Measurements from ENCODE around the gene LILRB4. TPM values are rescaled to one million over a fixed set of nuclear protein-coding genes. Genes with fewer than 3 reads are reported as not detected.
"Not testable (repeated sequence)": the region's sequence is repeated elsewhere in the genome, so short reads cannot be mapped to it uniquely, and the experiment has no call there.

LILRB4 gene
- total RNA-seq, 1 donor: 16.7 TPM

DNA sequence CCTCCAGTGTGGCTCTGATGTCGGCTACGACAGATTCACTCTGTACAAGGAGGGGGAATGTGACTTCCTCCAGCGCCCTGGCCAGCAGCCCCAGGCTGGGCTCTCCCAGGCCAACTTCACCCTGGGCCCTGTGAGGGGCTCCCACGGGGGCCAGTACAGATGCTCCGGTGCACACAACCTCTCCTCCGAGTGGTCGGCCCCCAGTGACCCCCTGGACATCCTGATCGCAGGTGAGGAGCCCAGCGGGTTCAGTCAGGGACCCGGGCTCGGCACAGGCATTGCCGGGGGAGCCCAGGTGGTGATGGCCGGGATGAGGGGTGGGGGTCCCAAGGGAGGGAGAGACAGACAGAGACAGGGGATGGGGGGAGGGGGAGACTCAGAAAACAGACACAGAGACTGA, 34.9 kb downstream of the LILRB4 start:
- H3K27me3 ChIP-seq (ENCODE audit: insufficient read depth, low read length); H3K9me3 ChIP-seq (ENCODE audit: low read depth, low read length); H3K4me3 ChIP-seq (ENCODE audit: low read length): not testable (repeated sequence)
- H3K4me1 ChIP-seq (ENCODE audit: insufficient read depth, low read length): peaks cover 27% of the 10 kb centered on the region

DNA sequence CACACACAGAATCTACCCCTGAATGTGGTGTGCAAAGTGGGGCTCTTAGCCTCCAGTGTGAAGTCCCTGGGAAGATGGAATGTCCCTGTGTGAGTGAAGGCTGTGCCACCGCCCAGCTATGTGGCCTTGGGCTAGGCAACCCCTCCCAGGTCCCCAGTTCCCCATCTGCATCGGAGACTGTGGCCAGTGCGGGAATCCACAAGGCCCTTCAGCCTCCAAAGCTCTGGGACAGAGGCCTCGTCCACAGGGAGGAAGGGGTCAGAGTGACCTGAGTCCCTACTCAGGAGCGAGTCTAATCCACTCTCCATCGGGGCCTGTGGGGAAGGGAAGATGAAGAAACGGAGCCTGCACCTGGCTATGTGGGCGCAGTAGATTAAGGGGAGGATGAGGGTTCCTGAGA, 42.1 kb downstream of the LILRB4 start:
- Histone ChIP-seq H3K4me1 (ENCODE audit: insufficient read depth, low read length) (peaks cover 13% of the 10 kb centered on the region), H3K4me3 (ENCODE audit: low read length) (no peak overlapping the region), H3K27me3 (ENCODE audit: insufficient read depth, low read length) (peaks cover 4% of the 10 kb centered on the region), H3K9me3 (ENCODE audit: low read depth, low read length) (no peaks in the 10 kb centered on the region)

DNA sequence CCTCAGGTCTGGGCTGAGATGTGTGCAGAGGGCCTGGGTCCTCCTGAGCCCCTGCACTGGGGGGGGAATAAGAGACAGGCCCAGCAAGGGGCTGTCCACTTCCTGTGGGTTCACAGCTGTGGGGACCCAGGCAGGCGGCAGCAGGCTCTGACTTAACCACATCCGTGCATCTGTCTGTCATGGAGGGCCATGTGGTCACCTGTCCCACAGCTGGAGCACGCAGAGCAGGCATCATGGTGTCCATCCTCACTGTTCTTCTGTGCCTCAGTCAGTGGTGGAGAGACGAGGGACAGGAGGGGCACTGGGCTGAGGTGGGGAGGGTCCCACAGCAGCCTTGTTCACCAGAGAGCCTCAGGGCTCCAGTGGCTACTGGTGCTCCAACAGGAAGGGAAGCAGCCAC, 45.2 kb downstream of the LILRB4 start:
- H3K9me3 ChIP-seq (ENCODE audit: low read depth, low read length): no peaks in the 10 kb centered on the region
- H3K4me1 ChIP-seq (ENCODE audit: insufficient read depth, low read length): peaks cover 13% of the 10 kb centered on the region
- H3K27me3 ChIP-seq (ENCODE audit: insufficient read depth, low read length): peaks cover 4% of the 10 kb centered on the region
- no peak overlapping the region for H3K4me3 ChIP-seq (ENCODE audit: low read length)

DNA sequence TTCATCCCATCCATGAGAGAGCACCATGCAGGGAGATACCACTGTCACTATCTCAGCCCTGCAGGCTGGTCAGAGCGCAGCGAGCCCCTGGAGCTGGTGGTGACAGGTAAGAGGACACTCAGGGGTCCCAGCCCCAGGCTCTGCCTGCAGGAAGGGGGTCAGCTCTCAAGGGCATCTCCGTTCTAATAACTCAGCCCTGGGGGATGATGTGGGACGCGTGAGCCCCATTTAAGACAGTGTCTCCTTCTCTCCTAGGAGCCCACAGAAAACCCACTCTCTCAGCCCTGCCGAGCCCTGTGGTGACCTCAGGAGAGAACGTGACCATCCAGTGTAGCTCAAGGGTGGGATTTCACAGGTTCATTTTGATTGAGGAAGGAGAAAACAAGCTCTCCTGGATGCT, 46.0 kb downstream of the LILRB4 start:
- H3K4me1 ChIP-seq (ENCODE audit: insufficient read depth, low read length): peaks cover 13% of the 10 kb centered on the region
- no peaks in the 10 kb centered on the region for H3K27me3 ChIP-seq (ENCODE audit: insufficient read depth, low read length)
- H3K4me3 ChIP-seq (ENCODE audit: low read length): no peak overlapping the region
- H3K9me3 ChIP-seq (ENCODE audit: low read depth, low read length): no peaks in the 10 kb centered on the region

DNA sequence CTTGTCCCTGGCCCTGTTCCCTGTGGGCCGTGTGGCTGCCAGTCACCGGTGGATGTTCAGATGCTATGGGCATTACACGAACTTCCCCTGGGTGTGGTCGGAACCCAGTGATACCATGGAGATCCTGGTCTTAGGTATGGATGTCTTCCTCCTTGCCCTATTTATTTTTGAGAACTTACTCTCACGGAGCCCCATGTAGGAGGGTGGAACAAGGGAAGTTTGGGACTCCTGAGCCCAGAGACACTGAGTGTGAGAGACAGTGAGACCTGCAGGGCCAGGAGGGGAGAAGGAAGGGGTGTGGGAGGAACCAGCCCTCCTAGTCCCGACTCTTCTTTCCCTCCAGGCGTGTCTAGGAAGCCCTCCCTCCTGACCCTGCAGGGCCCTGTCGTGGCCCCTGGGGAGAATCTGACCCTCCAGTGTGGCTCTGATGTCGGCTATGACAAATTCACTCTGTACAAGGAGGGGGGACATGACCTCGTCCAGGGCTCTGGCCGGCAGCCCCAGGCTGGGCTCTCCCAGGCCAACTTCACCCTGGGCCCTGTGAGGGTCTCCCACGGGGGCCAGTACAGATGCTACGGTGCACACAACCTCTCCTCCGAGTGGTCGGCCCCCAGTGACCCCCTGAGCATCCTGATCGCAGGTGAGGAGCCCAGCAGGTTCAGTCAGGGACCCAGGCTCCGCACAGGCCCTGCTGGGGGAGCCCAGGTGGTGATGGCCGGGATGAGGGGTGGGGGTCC, 46.6 kb downstream of the LILRB4 start:
- H3K9me3 ChIP-seq (ENCODE audit: low read depth, low read length): no peaks in the 10 kb centered on the region
- no peak overlapping the region for H3K4me3 ChIP-seq (ENCODE audit: low read length)
- no peaks in the 10 kb centered on the region for H3K27me3 ChIP-seq (ENCODE audit: insufficient read depth, low read length)
- H3K4me1 ChIP-seq (ENCODE audit: insufficient read depth, low read length): peaks cover 13% of the 10 kb centered on the region

DNA sequence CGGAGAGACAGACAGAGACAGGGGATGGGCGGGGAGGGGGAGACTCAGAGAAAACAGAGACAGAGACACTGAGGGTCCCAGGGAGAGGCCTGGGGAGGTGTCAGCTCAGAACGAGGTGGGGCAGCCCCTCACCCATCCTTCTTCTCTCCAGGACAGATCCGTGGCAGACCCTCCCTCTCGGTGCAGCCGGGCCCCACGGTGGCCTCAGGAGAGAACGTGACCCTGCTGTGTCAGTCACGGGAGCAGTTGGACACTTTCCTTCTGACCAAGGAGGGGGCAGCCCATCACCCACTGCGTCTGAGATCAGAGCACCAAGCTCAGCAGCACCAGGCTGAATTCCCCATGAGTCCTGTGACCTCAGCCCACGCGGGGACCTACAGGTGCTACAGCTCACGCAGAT, 47.2 kb downstream of the LILRB4 start:
- not testable (repeated sequence) for H3K4me3 ChIP-seq (ENCODE audit: low read length); H3K9me3 ChIP-seq (ENCODE audit: low read depth, low read length); H3K27me3 ChIP-seq (ENCODE audit: insufficient read depth, low read length)
- H3K4me1 ChIP-seq (ENCODE audit: insufficient read depth, low read length): peaks cover 13% of the 10 kb centered on the region

Other genes starting within 250 kb of the LILRB4 start
- 0.31 TPM for gene TTYH1, start 247.5 kb upstream of the LILRB4 start, total RNA-seq
- 123 TPM for gene LENG8, start 213.8 kb upstream of the LILRB4 start, total RNA-seq
- 3.3 TPM for gene LENG9, start 199.2 kb upstream of the LILRB4 start, total RNA-seq
- not detected for gene CDC42EP5, start 189.7 kb upstream of the LILRB4 start, total RNA-seq
- gene LAIR2, start 160.2 kb upstream of the LILRB4 start, total RNA-seq: 2.8 TPM
- 41.5 TPM for gene LILRA2, start 89.2 kb upstream of the LILRB4 start, total RNA-seq
- 18.5 TPM for gene LILRA1, start 69.4 kb upstream of the LILRB4 start, total RNA-seq
- gene LILRB1, start 32.5 kb upstream of the LILRB4 start, total RNA-seq: 13.6 TPM
- gene KIR3DL3, start 61.5 kb downstream of the LILRB4 start, total RNA-seq: not detected
- 0.84 TPM for gene KIR2DL3, start 75.5 kb downstream of the LILRB4 start, total RNA-seq
- gene KIR2DL1, start 106.8 kb downstream of the LILRB4 start, total RNA-seq: 1.2 TPM
- 0.31 TPM for gene KIR2DL4, start 140.6 kb downstream of the LILRB4 start, total RNA-seq
- gene KIR3DL1, start 153.5 kb downstream of the LILRB4 start, total RNA-seq: 1.6 TPM
- gene KIR2DS4, start 169.7 kb downstream of the LILRB4 start, total RNA-seq: 0.21 TPM
- gene KIR3DL2, start 187.5 kb downstream of the LILRB4 start, total RNA-seq: 0.84 TPM
- 91.3 TPM for gene FCAR, start 211.2 kb downstream of the LILRB4 start, total RNA-seq
- gene NCR1, start 243.2 kb downstream of the LILRB4 start, total RNA-seq: 10.4 TPM

All from mononuclear cell (primary cell).